HL-60 (cell line): ENCODE measurements around the gene SMAD9.

Experiments
- DNase-seq, 2 experiments: peaks; one replicate each; pipeline ENCODE4 v3.0.0-alpha.2; 2010 to 2020; ENCODE audit warnings: low read depth in 1 of 2, low spot score in 1 of 2
- H3K27ac ChIP-seq: fragments of 250-450 bp; sonication (Bioruptor Pico); replicated peaks from 2 replicates; pipeline ENCODE4 v1.5.1; 2020; ENCODE audit warnings: mild to moderate bottlenecking, moderate library complexity
- H3K27me3 ChIP-seq: fragments of 250-450 bp; sonication (Bioruptor Pico); 2 replicates; pipeline ENCODE4 v1.5.1; 2021; ENCODE audit warnings: mild to moderate bottlenecking, moderate library complexity; ENCODE audit not compliant: insufficient read depth, poor library complexity, severe bottlenecking
- H3K4me3 ChIP-seq: replicated peaks from 2 replicates; pipeline ENCODE4 v1.5.1; 2011; ENCODE audit warnings: mild to moderate bottlenecking, control low read depth, low read length; ENCODE audit not compliant: insufficient read depth
- CTCF ChIP-seq: IDR thresholded peaks from one replicate; pipeline ENCODE4 v1.5.1; 2011; ENCODE audit warnings: low read length, control low read depth, inconsistent platforms; ENCODE audit not compliant: insufficient read depth
- GABPA ChIP-seq: IDR thresholded peaks from 2 replicates; pipeline ENCODE4 v1.6.1; 2012; ENCODE audit warnings: low read depth
- POLR2AphosphoS5 ChIP-seq: IDR thresholded peaks from 2 replicates; pipeline ENCODE4 v1.6.1; 2012; ENCODE audit warnings: low read depth
- REST ChIP-seq: IDR thresholded peaks from 2 replicates; pipeline ENCODE4 v1.6.1; 2012; ENCODE audit warnings: low read depth; ENCODE audit not compliant: insufficient replicate concordance
- SPI1 ChIP-seq: IDR thresholded peaks from 2 replicates; pipeline ENCODE4 v1.6.1; 2012; ENCODE audit warnings: low read depth, mild to moderate bottlenecking, borderline replicate concordance

SMAD9 gene

GRCh38 chr13:36847606-36848005, 72.4 kb downstream of the SMAD9 start:
- Histone ChIP-seq H3K27ac (no peak overlapping the region), H3K27me3 (no peaks in the 10 kb centered on the region), H3K4me3 (no peak overlapping the region)
- DNase-seq, result no peak
- TF ChIP-seq REST (no peak), SPI1 (no peak), GABPA (no peak), POLR2AphosphoS5 (no peak), CTCF (no peak)

GRCh38 chr13:36841391-36841790, 78.6 kb downstream of the SMAD9 start:
- H3K4me3 ChIP-seq, result no peak overlapping the region
- H3K27me3 ChIP-seq, result no peaks in the 10 kb centered on the region
- no peak overlapping the region for H3K27ac ChIP-seq
- no peak for DNase-seq
- TF ChIP-seq GABPA, result no peak
- TF ChIP-seq POLR2AphosphoS5, result no peak
- TF ChIP-seq SPI1, result no peak
- no peak for TF ChIP-seq REST

GRCh38 chr13:36840718-36841250, 79.3 kb downstream of the SMAD9 start:
- DNase-seq, result no peak
- Histone ChIP-seq H3K4me3 (no peak overlapping the region), H3K27me3 (no peaks in the 10 kb centered on the region), H3K27ac (no peak overlapping the region)
- TF ChIP-seq GABPA (no peak), SPI1 (no peak), CTCF (no peak), REST (no peak), POLR2AphosphoS5 (no peak)
